ENCODE results near the gene TUSC2. TPM values are rescaled to one million over a fixed set of nuclear protein-coding genes. Genes with fewer than 3 reads are reported as not detected.

TUSC2 gene
- polyA plus RNA-seq, 1 donor, result 22.0 TPM

DNA sequence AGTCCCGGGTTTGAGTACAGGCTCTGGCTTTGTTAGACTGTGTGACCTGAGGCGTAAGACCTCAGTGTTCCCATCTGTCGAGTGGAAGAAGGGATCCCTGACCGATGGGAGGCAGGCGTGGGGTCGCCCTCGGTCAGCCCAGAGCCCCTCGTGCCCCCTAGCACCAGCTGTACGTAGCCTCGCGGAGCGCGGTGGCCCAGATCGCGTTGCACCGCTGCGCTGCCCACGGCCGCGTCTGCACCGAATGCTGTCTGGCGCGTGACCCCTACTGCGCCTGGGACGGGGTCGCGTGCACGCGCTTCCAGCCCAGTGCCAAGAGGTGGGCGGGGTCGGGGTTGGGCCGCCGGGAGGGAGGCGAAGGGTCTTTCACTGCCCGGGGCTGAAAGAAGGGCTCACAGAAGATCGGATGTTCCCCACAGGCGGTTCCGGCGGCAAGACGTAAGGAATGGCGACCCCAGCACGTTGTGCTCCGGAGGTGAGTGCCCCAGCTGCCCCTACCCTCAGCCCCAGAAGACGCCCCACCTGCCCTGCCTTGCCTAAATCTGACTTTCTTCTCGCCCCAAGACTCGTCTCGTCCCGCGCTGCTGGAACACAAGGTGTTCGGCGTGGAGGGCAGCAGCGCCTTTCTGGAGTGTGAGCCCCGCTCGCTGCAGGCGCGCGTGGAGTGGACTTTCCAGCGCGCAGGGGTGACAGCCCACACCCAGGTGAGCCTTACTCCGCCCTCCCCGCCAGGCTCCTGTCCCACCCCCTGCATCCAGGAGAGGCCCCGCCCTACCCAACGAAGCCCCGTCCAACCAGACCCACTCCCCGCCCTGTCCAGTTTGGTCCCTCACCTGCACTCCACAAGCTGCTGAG is 52.7 kb downstream of the TUSC2 start:
- no peak for DNase-seq

Other genes starting within 250 kb of the TUSC2 start
- 401 TPM for gene RBM5, start 239.3 kb downstream of the TUSC2 start, polyA plus RNA-seq (ENCODE audit: insufficient read length)
- 69.8 TPM for gene SEMA3F, start 172.9 kb downstream of the TUSC2 start, polyA plus RNA-seq (ENCODE audit: insufficient read length)
- gene GNAT1, start 136.6 kb downstream of the TUSC2 start, polyA plus RNA-seq (ENCODE audit: insufficient read length), result not detected
- gene SLC38A3, start 123.0 kb downstream of the TUSC2 start, polyA plus RNA-seq (ENCODE audit: insufficient read length), result 9.4 TPM
- gene GNAI2, start 92.0 kb downstream of the TUSC2 start, polyA plus RNA-seq (ENCODE audit: insufficient read length), result 181 TPM
- 78.6 TPM for gene SEMA3B, start 59.1 kb downstream of the TUSC2 start, polyA plus RNA-seq (ENCODE audit: insufficient read length)
- 0.58 TPM for gene LSMEM2, start 49.1 kb downstream of the TUSC2 start, polyA plus RNA-seq (ENCODE audit: insufficient read length)
- 37.0 TPM for gene IFRD2, start 35.8 kb downstream of the TUSC2 start, polyA plus RNA-seq (ENCODE audit: insufficient read length)
- gene HYAL3, start 28.8 kb downstream of the TUSC2 start, polyA plus RNA-seq (ENCODE audit: insufficient read length), result 4.1 TPM
- 9.8 TPM for gene NAA80, start 28.8 kb downstream of the TUSC2 start, polyA plus RNA-seq (ENCODE audit: insufficient read length)
- gene HYAL1, start 24.6 kb downstream of the TUSC2 start, polyA plus RNA-seq (ENCODE audit: insufficient read length), result 6.5 TPM
- 53.6 TPM for gene HYAL2, start 5.5 kb downstream of the TUSC2 start, polyA plus RNA-seq (ENCODE audit: insufficient read length)
- 19.6 TPM for gene RASSF1, start 12.6 kb upstream of the TUSC2 start, polyA plus RNA-seq (ENCODE audit: insufficient read length)
- 4.2 TPM for gene ZMYND10, start 17.5 kb upstream of the TUSC2 start, polyA plus RNA-seq (ENCODE audit: insufficient read length)
- 34.8 TPM for gene NPRL2, start 22.6 kb upstream of the TUSC2 start, polyA plus RNA-seq (ENCODE audit: insufficient read length)
- gene CYB561D2, start 22.6 kb upstream of the TUSC2 start, polyA plus RNA-seq (ENCODE audit: insufficient read length), result 14.1 TPM
- gene TMEM115, start 31.3 kb upstream of the TUSC2 start, polyA plus RNA-seq (ENCODE audit: insufficient read length), result 28.6 TPM
- gene CACNA2D2, start 175.4 kb upstream of the TUSC2 start, polyA plus RNA-seq (ENCODE audit: insufficient read length), result 14.6 TPM
- gene C3orf18, start 239.5 kb upstream of the TUSC2 start, polyA plus RNA-seq (ENCODE audit: insufficient read length), result 19.4 TPM
- gene HEMK1, start 241.3 kb upstream of the TUSC2 start, polyA plus RNA-seq (ENCODE audit: insufficient read length), result 22.8 TPM

Measured in left kidney (tissue), 2 donors.